Liver (tissue), 9 donors: Measurements from ENCODE around the gene ZDHHC5. TPM values are rescaled to one million over a fixed set of nuclear protein-coding genes. Genes with fewer than 3 reads are reported as not detected.

Experiments used
- DNase-seq: peaks from one replicate; pipeline ENCODE4 v3.0.0-alpha.2; 2017; ENCODE audit warnings: low spot score
- H3K27ac ChIP-seq, 2 donors: one replicate each; pipeline ENCODE4 v1.7.0; 2013; ENCODE audit warnings: inconsistent platforms in 2 of 2, low read length in 2 of 2, control low read depth in 1 of 2, low read depth in 1 of 2, mild to moderate bottlenecking in 1 of 2
- H3K27me3 ChIP-seq, 4 donors: one replicate each; pipeline versions ENCODE4 v1.6.1 to v1.7.0; 2013; ENCODE audit warnings: low read length in 3 of 4, inconsistent platforms in 1 of 4, mild to moderate bottlenecking in 1 of 4, moderate library complexity in 1 of 4; ENCODE audit not compliant: control insufficient read depth in 4 of 4, insufficient read depth in 4 of 4
- H3K36me3 ChIP-seq, 4 donors: one replicate each; pipeline versions ENCODE4 v1.6.1 to v1.7.0; 2013; ENCODE audit warnings: low read length in 3 of 4, mild to moderate bottlenecking in 3 of 4, low read depth in 1 of 4, moderate library complexity in 1 of 4; ENCODE audit not compliant: control insufficient read depth in 4 of 4, insufficient read depth in 3 of 4
- H3K4me1 ChIP-seq, 4 donors: one replicate each; pipeline versions ENCODE4 v1.6.1 to v1.7.0; 2013; ENCODE audit warnings: low read length in 3 of 4, mild to moderate bottlenecking in 3 of 4, moderate library complexity in 1 of 4; ENCODE audit not compliant: control insufficient read depth in 4 of 4, insufficient read depth in 4 of 4
- H3K4me3 ChIP-seq, 3 donors: one replicate each; pipeline versions ENCODE4 v1.6.1 to v1.7.0; 2013; ENCODE audit warnings: low read length in 3 of 3, control low read depth in 1 of 3, low read depth in 1 of 3, mild to moderate bottlenecking in 1 of 3
- H3K9ac ChIP-seq, 2 donors: one replicate each; pipeline ENCODE4 v1.7.0; 2013; ENCODE audit warnings: low read length in 2 of 2, mild to moderate bottlenecking in 2 of 2, moderate library complexity in 2 of 2, control low read depth in 1 of 2, low read depth in 1 of 2
- H3K9me3 ChIP-seq, 4 donors: one replicate each; pipeline versions ENCODE4 v1.6.1 to v1.7.0; 2013; ENCODE audit warnings: low read length in 3 of 4; ENCODE audit not compliant: control insufficient read depth in 4 of 4
- ATF3 ChIP-seq: IDR thresholded peaks from 2 replicates; pipeline ENCODE4 v1.6.1; 2016; ENCODE audit warnings: antibody characterized with exemption
- CTCF ChIP-seq: fragments of 150-350 bp; IDR thresholded peaks from 2 replicates; pipeline ENCODE4 v1.5.1; 2017; ENCODE audit warnings: improper control_type of control experiment, low read depth, low read length; ENCODE audit not compliant: missing input control
- EGR1 ChIP-seq, 2 donors: IDR thresholded peaks; 2 replicates each; pipeline ENCODE4 v1.6.1; 2016 to 2018; ENCODE audit warnings: antibody characterized with exemption in 2 of 2, low read depth in 2 of 2
- FOXA2 ChIP-seq: IDR thresholded peaks from 2 replicates; pipeline ENCODE4 v1.6.1; 2016; ENCODE audit warnings: antibody characterized with exemption
- HNF4A ChIP-seq, 2 donors: conservative IDR thresholded peaks; 2 replicates each; pipeline ENCODE4 v1.6.1; 2016; ENCODE audit warnings: antibody characterized with exemption in 2 of 2, mild to moderate bottlenecking in 2 of 2
- HNF4G ChIP-seq: IDR thresholded peaks from 2 replicates; pipeline ENCODE4 v1.6.1; 2016; ENCODE audit warnings: antibody characterized with exemption
- NR2F2 ChIP-seq: IDR thresholded peaks from 2 replicates; pipeline ENCODE4 v1.6.1; 2016; ENCODE audit warnings: antibody characterized with exemption
- RAD21 ChIP-seq, 2 donors: IDR thresholded peaks; 2 replicates each; pipeline ENCODE4 v1.6.1; 2016; ENCODE audit warnings: antibody characterized with exemption in 2 of 2, mild to moderate bottlenecking in 2 of 2
- REST ChIP-seq: IDR thresholded peaks from 2 replicates; pipeline ENCODE4 v1.6.1; 2016; ENCODE audit warnings: antibody characterized with exemption, mild to moderate bottlenecking
- RXRA ChIP-seq, 2 donors: IDR thresholded peaks; 2 replicates each; pipeline ENCODE4 v1.6.1; 2017 to 2018; ENCODE audit warnings: antibody characterized with exemption in 2 of 2, mild to moderate bottlenecking in 1 of 2
- SP1 ChIP-seq: IDR thresholded peaks from 2 replicates; pipeline ENCODE4 v1.6.1; 2018; ENCODE audit warnings: antibody characterized with exemption, mild to moderate bottlenecking
- TAF1 ChIP-seq: conservative IDR thresholded peaks from 2 replicates; pipeline ENCODE4 v1.6.1; 2016; ENCODE audit warnings: antibody characterized with exemption, mild to moderate bottlenecking
- YY1 ChIP-seq: IDR thresholded peaks from 2 replicates; pipeline ENCODE4 v1.6.1; 2016; ENCODE audit warnings: antibody characterized with exemption, mild to moderate bottlenecking
- WGBS: extraction: QIAGEN DNeasy Blood & Tissue Kit; methylation state at CpG from one replicate; pipeline ENCODE4 v1.1.7; 2013; 5-methylcytosine and 5-hydroxymethylcytosine counted together
- polyA plus RNA-seq, 2 donors: library from polyadenylated mRNA; stranded (reverse) in 1 of 2; unstranded in 1 of 2; fragments of 200-250 nt in 1 of 2; fragments of >200 nt in 1 of 2; fragmentation: Nextera tagmentation in 1 of 2; extraction: Ambion mirVana in 1 of 2; gene quantifications; one replicate each; pipeline versions ENCODE4 v1.2.1 to v1.2.3, GENCODE V29; 2013 to 2015
- total RNA-seq, 2 donors: library from RNA; depleted of rRNA; stranded (reverse); fragments of >200 nt; gene quantifications; one replicate each; pipeline ENCODE4 v1.2.3, GENCODE V29; 2014
- donor health status: healthy.
- donor health status: healthy.
- donor health status: healthy.
- donor health status: healthy.
- donor health status: healthy.

ZDHHC5 gene
- total and polyA plus RNA-seq, 4 donors: 7.2 to 31.4 (median 26.1) TPM

- peak; percentile 50 for DNase-seq
- Histone ChIP-seq H3K27me3 (no peaks in the 10 kb centered on the region), H3K4me3 (peak overlapping the region; percentile 52 to 75 (median 61)), H3K4me1 (peaks cover 13 to 36% (median 19%) of the 10 kb centered on the region in 4 donors), H3K27ac (peak overlapping the region; percentile 61 to 67), H3K36me3 (no peaks in the 10 kb centered on the region), H3K9ac (peak overlapping the region in 1 of 2 donors; percentile 22), H3K9me3 (no peaks in the 10 kb centered on the region)
- WGBS: 24% methylated on average over 19 of the region's 19 CpGs
- no peak for TF ChIP-seq REST
- no peak for TF ChIP-seq CTCF
- no peak for TF ChIP-seq HNF4G
- TF ChIP-seq EGR1 (IDR thresholded peaks at IDR 0.05; ENCODE audit: low read depth in 2 of 2): no peak
- TF ChIP-seq FOXA2: no peak
Measured at GRCh38 chr11:57638811-57639320, 29.0 kb upstream of the ZDHHC5 start.

- peak; percentile 74 for DNase-seq
- 29% methylated on average over 15 of the region's 15 CpGs for WGBS
Measured at GRCh38 chr11:57639321-57640067, 28.4 kb upstream of the ZDHHC5 start.

More at GRCh38 chr11:57639321-57640067, 28.4 kb upstream of the ZDHHC5 start:
- peak overlapping the region in 2 of 3 donors; percentile 61 to 75 for H3K4me3 ChIP-seq
- H3K27me3 ChIP-seq: no peaks in the 10 kb centered on the region
- H3K36me3 ChIP-seq: no peaks in the 10 kb centered on the region
- H3K4me1 ChIP-seq: peaks cover 13 to 37% (median 20%) of the 10 kb centered on the region in 4 donors
- H3K9me3 ChIP-seq: no peaks in the 10 kb centered on the region
- H3K27ac ChIP-seq: peak overlapping the region; percentile 61 to 67
- peak overlapping the region in 1 of 2 donors; percentile 17 for H3K9ac ChIP-seq
- TF ChIP-seq TAF1 (no peak), EGR1 (IDR thresholded peaks at IDR 0.05; ENCODE audit: low read depth in 2 of 2) (no peak), RAD21 (IDR thresholded peaks at IDR 0.05) (peak in 1 of 2 donors; percentile 45), SP1 (peak; percentile 70), NR2F2 (peak; percentile 95), YY1 (no peak), HNF4A (conservative IDR thresholded peaks at IDR 0.05) (peak; percentile 20 to 67), ATF3 (no peak), RXRA (IDR thresholded peaks at IDR 0.05) (peak; percentile 68 to 93), HNF4G (no peak)
